ENCODE measurements around the gene ZYG11B.
"Not testable (repeated sequence)": the region's sequence is repeated elsewhere in the genome, so short reads cannot be mapped to it uniquely, and the experiment has no call there.

Gene ZYG11B

GRCh38 chr1:52751589-52752483 is 25.6 kb downstream of the ZYG11B start:
- Histone ChIP-seq H3K36me3 (peaks cover 3% of the 10 kb centered on the region), H3K27ac (no peak overlapping the region), H4K20me1 (peaks cover 56% of the 10 kb centered on the region), H3K27me3 (no peaks in the 10 kb centered on the region), H3K9me3 (no peaks in the 10 kb centered on the region), H3K4me1 (peaks cover 39% of the 10 kb centered on the region), H3K4me3 (no peak overlapping the region), H3K9ac (no peak overlapping the region), H3K4me2 (peak overlapping the region; percentile 34; the same call in 1 of the 2 replicates)
- no peak for TF ChIP-seq Cebpa-rat (IDR thresholded peaks at IDR 0.05)

- TF ChIP-seq Cebpa-rat (IDR thresholded peaks at IDR 0.05): no peak
- Histone ChIP-seq H3K36me3 (peaks cover 9% of the 10 kb centered on the region), H3K4me2 (no peak overlapping the region), H3K27me3 (no peaks in the 10 kb centered on the region), H3K27ac (no peak overlapping the region), H3K9ac (no peak overlapping the region), H3K4me1 (peaks cover 39% of the 10 kb centered on the region), H3K9me3 (no peaks in the 10 kb centered on the region), H3K4me3 (no peak overlapping the region), H4K20me1 (peaks cover 49% of the 10 kb centered on the region)
Observed at GRCh38 chr1:52752484-52752826, 26.2 kb downstream of the ZYG11B start.

- H3K9me3 ChIP-seq: no peaks in the 10 kb centered on the region
- H3K27ac ChIP-seq: no peak overlapping the region
- H3K27me3 ChIP-seq: no peaks in the 10 kb centered on the region
- H3K36me3 ChIP-seq: peaks cover 16% of the 10 kb centered on the region
- peaks cover 36% of the 10 kb centered on the region for H3K4me1 ChIP-seq
- H3K4me3 ChIP-seq: no peak overlapping the region
- H3K4me2 ChIP-seq: no peak overlapping the region
- H4K20me1 ChIP-seq: peaks cover 42% of the 10 kb centered on the region
- no peak overlapping the region for H3K9ac ChIP-seq
- TF ChIP-seq Cebpa-rat (IDR thresholded peaks at IDR 0.05): no peak
Observed at GRCh38 chr1:52753169-52753568, 26.9 kb downstream of the ZYG11B start.

- Histone ChIP-seq H3K4me3 (no peak overlapping the region), H3K9ac (no peak overlapping the region), H3K27me3 (no peaks in the 10 kb centered on the region), H4K20me1 (peaks cover 15% of the 10 kb centered on the region; the same call in 1 of the 2 replicates), H3K9me3 (no peaks in the 10 kb centered on the region), H3K4me1 (peaks cover 9% of the 10 kb centered on the region), H3K27ac (no peak overlapping the region), H3K36me3 (peaks cover 45% of the 10 kb centered on the region), H3K4me2 (no peak overlapping the region)
- TF ChIP-seq Cebpa-rat (IDR thresholded peaks at IDR 0.05): no peak
Observed at GRCh38 chr1:52756020-52756419, 29.8 kb downstream of the ZYG11B start.

- Histone ChIP-seq H3K27ac (no peak overlapping the region), H3K27me3 (no peaks in the 10 kb centered on the region), H3K9me3 (no peaks in the 10 kb centered on the region), H3K4me1 (no peaks in the 10 kb centered on the region), H4K20me1 (peaks cover 9% of the 10 kb centered on the region; the same call in 1 of the 2 replicates), H3K36me3 (peaks cover 61% of the 10 kb centered on the region), H3K4me2 (no peak overlapping the region), H3K9ac (no peak overlapping the region), H3K4me3 (no peak overlapping the region)
- TF ChIP-seq Cebpa-rat (IDR thresholded peaks at IDR 0.05): no peak
Observed at GRCh38 chr1:52759908-52760307, 33.7 kb downstream of the ZYG11B start.

GRCh38 chr1:52767596-52768280 is 41.5 kb downstream of the ZYG11B start:
- Histone ChIP-seq H3K27me3 (no peaks in the 10 kb centered on the region), H3K4me1 (no peaks in the 10 kb centered on the region), H3K27ac (no peak overlapping the region), H3K9me3 (no peaks in the 10 kb centered on the region), H3K4me3 (no peak overlapping the region), H4K20me1 (peaks cover 13% of the 10 kb centered on the region; the same call in 1 of the 2 replicates), H3K9ac (no peak overlapping the region), H3K36me3 (peaks cover 56% of the 10 kb centered on the region), H3K4me2 (no peak overlapping the region)
- no peak for TF ChIP-seq Cebpa-rat (IDR thresholded peaks at IDR 0.05)

GRCh38 chr1:52769346-52770033 is 43.2 kb downstream of the ZYG11B start:
- TF ChIP-seq Cebpa-rat (IDR thresholded peaks at IDR 0.05): no peak
- peaks cover 9% of the 10 kb centered on the region; the same call in 1 of the 2 replicates for H3K9me3 ChIP-seq
- no peak overlapping the region for H3K27ac ChIP-seq
- H3K4me1 ChIP-seq: no peaks in the 10 kb centered on the region
- peaks cover 70% of the 10 kb centered on the region for H3K36me3 ChIP-seq
- H3K4me3 ChIP-seq: no peak overlapping the region
- no peak overlapping the region for H3K9ac ChIP-seq
- 0 out of 2 replicates have a peak, but pooled peaks cover 13% of the 10 kb centered on the region for H4K20me1 ChIP-seq
- H3K4me2 ChIP-seq: no peak overlapping the region
- no peaks in the 10 kb centered on the region for H3K27me3 ChIP-seq

- Histone ChIP-seq H3K9ac (no peak overlapping the region), H3K36me3 (peaks cover 74% of the 10 kb centered on the region), H4K20me1 (0 out of 2 replicates have a peak, but pooled peaks cover 5% of the 10 kb centered on the region), H3K4me3 (no peak overlapping the region), H3K4me1 (no peaks in the 10 kb centered on the region), H3K4me2 (no peak overlapping the region), H3K27me3 (no peaks in the 10 kb centered on the region), H3K27ac (no peak overlapping the region), H3K9me3 (peaks cover 11% of the 10 kb centered on the region; the same call in 1 of the 2 replicates)
- no peak for TF ChIP-seq Cebpa-rat (IDR thresholded peaks at IDR 0.05)
Observed at GRCh38 chr1:52771384-52771783, 45.1 kb downstream of the ZYG11B start.

- no peak overlapping the region for H3K4me3 ChIP-seq
- H3K9ac ChIP-seq: no peak overlapping the region
- H4K20me1 ChIP-seq: no peaks in the 10 kb centered on the region
- H3K9me3 ChIP-seq: no peaks in the 10 kb centered on the region
- H3K4me2 ChIP-seq: peak overlapping the region; percentile 66
- H3K27me3 ChIP-seq: no peaks in the 10 kb centered on the region
- H3K36me3 ChIP-seq: peaks cover 77% of the 10 kb centered on the region
- no peak for TF ChIP-seq Cebpa-rat (IDR thresholded peaks at IDR 0.05)
- peaks cover 26% of the 10 kb centered on the region for H3K4me1 ChIP-seq
- H3K27ac ChIP-seq: peak overlapping the region; percentile 22; the same call in 1 of the 2 replicates
Observed at GRCh38 chr1:52786148-52786547, 59.9 kb downstream of the ZYG11B start.

- not testable (repeated sequence) for H3K27ac ChIP-seq, H3K27me3 ChIP-seq, H3K9me3 ChIP-seq, H3K4me2 ChIP-seq, H3K4me3 ChIP-seq, H3K9ac ChIP-seq, H4K20me1 ChIP-seq
- Histone ChIP-seq H3K36me3 (peaks cover 68% of the 10 kb centered on the region), H3K4me1 (peaks cover 19% of the 10 kb centered on the region)
Observed at GRCh38 chr1:52790429-52790828, 64.2 kb downstream of the ZYG11B start.
